AG08395 (cell line): ENCODE measurements around the gene CFAP57.
A peak's percentile ranks its signal among the peaks of the same experiment; 100 is the strongest.
"Not testable (repeated sequence)": the region's sequence is repeated elsewhere in the genome, so short reads cannot be mapped to it uniquely, and the experiment has no call there.

ENCODE experiments used
- DNase-seq: peaks from one replicate; pipeline ENCODE4 v3.0.0; 2012; ENCODE audit warnings: mixed read lengths, low spot score

The CFAP57 gene

DNA sequence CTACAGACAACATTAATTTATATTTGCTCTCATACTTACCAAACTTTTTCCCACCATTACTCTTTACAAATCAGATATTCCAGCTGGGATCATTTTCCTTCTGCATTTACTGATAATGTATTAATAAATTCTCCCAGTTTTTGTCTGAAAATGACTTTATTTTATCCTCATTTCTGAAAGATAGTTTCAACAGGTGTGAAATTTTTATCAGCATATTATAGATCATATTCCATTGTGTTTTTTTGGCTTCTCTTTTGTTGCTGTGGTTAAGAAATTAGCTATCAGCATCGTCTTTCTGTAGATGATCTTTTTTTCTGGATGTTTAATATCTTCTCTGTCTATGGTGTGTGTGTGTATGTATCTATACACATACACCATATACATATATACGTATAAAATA, 2.7 kb downstream of the CFAP57 start:
- DNase-seq = no peak

GRCh38 chr1:43177691-43178090, 5.6 kb downstream of the CFAP57 start:
- no peak for DNase-seq

DNA sequence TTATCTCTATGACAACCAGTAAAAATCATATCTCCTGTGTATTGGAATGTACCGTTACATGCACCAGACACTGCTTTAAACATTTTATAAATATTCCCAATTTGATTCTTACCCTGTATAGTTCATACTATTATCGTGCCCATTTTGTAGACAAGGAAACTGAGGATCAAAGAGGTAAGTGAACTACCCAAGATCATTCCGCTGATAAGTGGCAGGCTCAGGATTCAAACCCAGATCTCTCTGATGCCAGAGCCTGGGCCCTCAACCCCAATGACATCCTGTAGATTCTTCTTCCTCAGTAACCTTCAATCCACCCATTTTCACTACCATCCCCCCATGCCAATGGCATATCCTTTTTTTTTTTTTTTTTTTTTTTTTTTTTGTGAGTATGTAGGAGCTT, 12.3 kb downstream of the CFAP57 start:
- no peak for DNase-seq

DNA sequence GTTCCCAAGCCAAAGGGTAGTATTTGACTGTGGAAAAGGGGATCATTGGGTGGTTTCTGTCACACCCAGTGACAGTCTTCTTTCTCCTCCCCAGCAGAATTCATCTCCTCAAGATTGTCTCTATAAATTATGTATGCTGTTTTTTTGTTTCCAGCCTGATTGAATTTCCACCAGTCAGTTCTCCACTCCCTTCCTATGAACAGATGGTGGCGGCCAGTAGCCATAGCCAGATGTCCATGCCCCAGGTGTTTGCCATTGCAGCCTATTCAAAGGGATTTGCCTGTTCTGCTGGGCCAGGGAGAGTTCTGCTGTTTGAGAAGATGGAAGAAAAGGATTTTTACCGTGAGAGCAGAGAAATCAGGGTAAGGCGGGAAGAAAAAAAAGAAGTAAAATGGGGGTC, 12.9 kb downstream of the CFAP57 start:
- DNase-seq = no peak

GRCh38 chr1:43188106-43188505, 16.0 kb downstream of the CFAP57 start:
- no peak for DNase-seq

DNA sequence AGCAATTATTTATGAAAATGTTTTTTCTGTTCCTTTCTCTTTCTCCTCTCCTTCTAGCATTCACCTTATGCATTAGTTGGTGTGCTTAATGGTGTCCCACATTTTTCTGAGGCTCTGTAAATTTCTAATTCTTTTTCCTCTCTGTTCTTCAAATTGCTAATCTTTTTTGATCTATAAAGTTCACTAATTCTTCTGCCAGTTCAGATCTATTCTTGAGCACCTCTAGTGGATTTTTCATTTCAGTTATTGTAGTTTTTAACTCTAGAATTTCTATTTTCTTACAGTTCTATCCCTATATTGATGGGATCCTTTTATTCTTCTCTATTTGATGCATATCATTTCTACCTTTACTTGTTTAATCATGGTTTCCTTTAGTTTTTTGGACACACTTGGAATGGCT, 22.4 kb downstream of the CFAP57 start:
- DNase-seq = no peak

GRCh38 chr1:43197343-43198127, 25.4 kb downstream of the CFAP57 start:
- DNase-seq = no peak

DNA sequence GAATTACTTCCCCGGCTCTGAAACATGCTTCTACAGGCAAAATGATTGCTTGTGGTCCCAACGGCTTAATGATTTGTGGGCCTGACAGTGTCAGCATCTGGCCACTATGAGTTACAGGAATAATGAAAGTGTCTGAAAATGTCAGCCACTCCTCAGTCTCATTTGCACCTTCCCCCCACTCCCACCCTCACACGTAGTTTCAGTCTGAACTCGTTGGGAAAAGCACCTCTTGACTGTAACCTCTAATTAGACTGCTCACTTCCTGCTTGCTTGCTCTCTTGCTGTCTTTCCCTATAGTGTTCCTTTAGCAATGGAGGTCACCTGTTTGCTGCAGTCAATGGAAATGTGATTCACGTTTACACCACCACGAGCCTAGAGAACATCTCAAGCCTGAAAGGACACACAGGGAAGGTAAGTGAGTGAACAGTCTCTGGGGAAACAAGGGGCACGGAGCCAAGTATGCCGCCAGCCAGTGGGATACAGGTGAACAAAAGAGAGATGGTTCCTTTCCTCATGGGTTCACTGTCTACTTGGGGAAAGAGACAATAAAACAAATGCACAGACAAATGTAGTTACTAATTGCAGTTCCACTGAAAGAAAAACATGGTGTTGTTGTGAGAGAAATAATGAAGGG, 27.1 kb downstream of the CFAP57 start:
- DNase-seq = no peak

GRCh38 chr1:43203859-43204258, 31.7 kb downstream of the CFAP57 start:
- no peak for DNase-seq

GRCh38 chr1:43204394-43204793, 32.3 kb downstream of the CFAP57 start:
- DNase-seq = no peak

DNA sequence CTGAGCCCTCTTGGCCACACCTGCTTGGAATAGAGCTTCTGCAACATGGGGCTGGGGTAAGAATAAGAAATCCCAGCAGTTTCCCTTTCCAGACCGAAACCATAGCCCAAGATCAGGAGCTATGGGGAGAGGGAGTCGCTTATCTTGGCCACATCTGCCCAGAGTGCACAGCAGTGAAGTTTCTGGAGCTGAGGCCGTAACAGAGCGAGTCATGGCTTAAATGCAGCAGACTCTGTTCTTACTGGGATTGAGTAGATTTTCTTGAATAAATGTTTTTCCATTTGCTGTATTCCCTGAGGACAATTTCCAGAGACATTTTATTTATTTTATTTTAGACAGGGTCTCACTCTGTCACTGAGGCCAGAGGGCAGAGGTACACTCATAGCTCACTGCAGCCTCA, 33.5 kb downstream of the CFAP57 start:
- peak; percentile 38 for DNase-seq

DNA sequence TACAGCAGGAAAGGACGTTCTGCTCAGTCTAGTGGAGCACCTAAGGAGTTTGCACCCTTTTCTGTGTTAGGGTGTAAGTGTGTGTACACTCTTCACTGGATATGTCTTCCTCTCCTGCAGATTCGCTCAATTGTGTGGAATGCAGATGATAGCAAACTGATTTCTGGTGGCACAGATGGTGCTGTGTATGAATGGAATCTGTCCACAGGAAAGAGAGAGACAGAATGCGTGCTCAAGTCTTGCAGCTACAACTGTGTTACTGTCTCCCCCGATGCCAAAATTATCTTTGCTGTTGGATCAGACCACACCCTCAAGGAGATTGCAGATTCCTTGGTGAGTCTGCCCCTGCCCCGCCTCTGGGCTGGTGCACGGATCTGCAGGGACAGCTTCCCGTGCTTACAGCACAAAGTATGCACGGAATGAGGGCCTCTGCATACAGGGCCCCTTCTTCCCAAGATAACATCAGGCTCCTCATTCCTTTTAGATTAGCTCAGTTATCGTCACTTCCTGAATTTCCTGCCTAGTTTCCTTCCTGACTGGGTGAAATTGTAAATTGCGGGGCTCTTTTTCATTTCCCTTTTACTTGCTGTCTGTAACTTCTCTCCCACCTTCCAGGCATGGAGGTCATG, 34.6 kb downstream of the CFAP57 start:
- DNase-seq = peak; percentile 96

DNA sequence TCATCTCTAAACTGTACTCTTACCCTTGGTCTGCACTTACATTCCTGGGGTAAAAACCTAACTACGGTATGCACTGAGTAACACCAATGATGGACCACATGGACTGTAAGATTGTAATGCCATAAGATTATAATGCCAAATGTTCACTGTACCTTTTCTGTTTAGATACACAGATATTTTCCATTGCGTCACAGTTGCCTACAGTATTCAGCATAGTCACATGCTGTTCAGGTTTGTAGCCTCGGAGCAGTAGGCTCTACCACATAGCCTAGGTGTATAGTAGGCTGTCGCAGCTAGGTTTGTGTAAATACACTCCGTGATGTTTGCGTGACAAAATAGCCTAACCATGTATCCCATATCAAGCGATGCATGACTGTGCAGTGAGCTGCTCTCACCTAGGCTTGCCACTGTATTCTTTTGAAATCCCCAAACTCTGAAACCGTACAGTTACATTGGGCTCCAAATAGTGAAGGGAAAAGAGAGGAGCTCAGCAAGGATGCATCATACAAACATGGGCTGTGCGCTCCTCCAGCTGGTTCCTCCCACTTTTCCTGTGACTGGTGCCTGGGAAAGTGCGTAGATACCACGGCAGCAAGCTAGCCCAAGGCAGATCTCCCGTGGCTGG, 35.2 kb downstream of the CFAP57 start:
- no peak for DNase-seq

- DNase-seq = not testable (repeated sequence)
Measured at GRCh38 chr1:43208277-43208676, 36.1 kb downstream of the CFAP57 start.

DNA sequence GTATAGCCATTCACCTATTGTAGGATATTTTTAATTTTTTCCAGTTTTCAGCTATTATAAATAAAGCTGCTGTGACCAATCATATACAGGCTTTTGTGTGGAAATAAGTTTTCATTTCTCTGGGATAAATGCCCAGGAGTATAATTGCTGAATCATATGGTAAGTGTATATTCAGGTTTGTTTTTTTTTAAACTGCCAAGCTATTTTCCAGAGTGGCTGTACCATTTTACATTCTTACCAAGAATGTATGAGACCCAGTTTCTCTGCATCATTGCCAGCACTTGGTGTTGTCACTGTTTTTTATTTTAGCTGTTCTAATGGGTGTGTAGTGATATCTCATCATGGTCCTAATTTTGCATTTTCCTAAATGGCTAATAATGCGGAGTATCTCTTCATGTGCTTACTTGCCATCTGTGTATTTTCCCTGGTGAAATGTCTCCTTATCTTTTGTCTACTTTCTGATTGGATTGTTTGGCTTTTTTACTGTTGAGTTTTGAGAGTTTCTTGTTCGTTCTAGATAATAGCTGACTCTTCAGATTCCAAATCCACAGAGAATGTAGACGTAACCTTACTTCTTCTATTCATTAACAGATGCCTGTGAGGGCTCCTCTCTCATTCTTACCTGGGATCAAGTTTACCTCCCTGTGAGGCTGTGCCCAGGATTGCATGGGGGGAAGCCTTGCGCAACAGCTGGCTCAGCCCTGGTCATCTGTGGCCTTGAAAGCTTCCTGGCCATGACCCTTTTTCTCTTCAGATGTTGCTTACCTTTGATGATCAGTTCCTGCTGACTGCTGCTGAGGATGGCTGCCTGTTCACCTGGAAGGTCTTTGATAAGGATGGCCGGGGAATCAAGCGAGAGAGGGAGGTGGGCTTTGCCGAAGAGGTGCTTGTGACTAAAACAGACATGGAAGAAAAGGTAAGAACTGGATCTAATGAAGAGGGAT, 42.6 kb downstream of the CFAP57 start:
- DNase-seq = no peak

DNA sequence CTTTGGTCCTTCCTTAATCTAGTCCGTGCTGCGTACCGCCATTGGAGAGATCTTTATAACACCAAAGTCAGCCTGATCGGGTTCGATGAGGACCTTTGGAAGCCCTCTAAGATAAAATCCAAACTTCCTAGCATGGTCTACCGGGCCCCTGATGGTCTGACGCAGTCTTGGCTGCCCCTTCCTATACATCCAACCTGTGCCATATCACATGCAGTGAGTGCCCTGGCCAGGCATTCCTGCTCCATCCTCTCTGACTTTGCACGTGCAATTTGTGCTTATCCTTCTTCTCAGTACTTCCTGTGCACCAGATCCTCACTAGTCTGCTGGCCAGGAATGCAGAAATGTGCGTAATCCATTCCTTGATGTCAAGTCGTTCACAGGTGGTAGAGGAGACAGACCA, 45.6 kb downstream of the CFAP57 start:
- DNase-seq = no peak

DNA sequence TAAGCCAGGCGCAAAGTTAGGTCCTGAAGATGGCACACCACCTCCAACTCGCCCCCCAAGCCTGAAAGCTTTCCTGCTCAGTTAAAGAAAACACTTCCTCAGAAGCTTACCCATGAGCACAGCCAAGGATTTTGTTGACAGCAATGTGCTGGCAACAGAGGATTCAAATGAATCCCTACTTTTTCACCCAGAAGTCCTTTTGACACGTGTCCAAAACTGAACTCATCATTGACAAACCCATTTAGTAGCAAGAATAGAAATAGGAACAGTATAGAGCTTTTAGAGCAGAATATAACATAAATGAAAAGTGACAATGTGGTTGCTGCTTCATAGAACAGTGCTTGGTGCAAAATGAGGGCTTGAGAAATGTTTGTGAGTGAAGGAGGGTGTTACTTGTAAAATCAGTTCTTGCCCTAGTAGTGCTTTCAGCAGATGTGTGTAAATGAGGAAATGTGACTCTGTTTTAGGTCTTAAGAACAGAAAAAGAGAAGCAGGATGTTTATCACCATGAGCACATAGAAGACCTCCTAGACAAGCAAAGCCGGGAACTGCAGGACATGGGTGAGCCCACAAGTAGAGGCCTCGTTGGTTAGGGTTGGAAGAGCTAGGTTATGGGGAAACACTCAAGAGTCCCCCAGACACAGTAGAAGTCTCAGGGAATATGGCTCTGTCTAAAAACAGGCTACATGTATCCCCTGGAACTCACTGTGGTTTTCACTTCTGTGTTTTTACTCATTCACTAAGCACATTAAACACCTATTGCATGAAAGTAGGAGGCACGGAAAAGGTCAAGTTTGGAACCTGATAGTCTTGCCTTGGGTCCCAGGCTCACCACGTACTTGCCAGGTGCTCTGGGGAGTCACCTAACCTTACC, 49.0 kb downstream of the CFAP57 start:
- DNase-seq = no peak

DNA sequence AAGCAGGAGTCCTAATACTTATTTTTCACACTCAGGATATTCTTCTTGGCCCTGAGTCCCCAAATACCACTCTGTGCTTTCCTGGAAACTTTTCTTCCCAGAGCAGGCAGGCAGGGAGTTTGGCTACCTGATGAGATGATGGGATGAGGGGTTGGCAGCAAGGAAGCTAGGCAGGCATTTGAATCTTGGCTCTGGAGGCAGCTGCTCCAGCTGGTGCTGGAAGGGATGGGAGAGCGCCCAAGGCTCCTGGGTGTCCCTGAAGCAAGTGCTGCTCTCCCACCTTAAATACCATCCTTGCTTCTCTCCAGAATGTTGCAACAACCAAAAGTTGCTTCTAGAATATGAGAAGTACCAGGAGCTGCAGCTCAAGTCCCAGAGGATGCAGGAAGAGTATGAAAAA, 49.7 kb downstream of the CFAP57 start:
- DNase-seq = no peak

GRCh38 chr1:43222879-43223278, 50.7 kb downstream of the CFAP57 start:
- DNase-seq = no peak

- peak; percentile 32 for DNase-seq
Measured at GRCh38 chr1:43225168-43225567, 53.0 kb downstream of the CFAP57 start.
